SK-N-SH treated with all-trans-retinoic acid at 6 μM for 48 hours (cell line): ENCODE data around the gene CDON.

Experiments used
- BACH2 ChIP-seq: fragments of 250-450 bp; sonication (Bioruptor Pico); IDR thresholded peaks from 2 replicates; pipeline ENCODE4 v1.9.0; 2021; ENCODE audit warnings: mild to moderate bottlenecking, borderline replicate concordance
- TF ChIP-seq, protein P1 (sequence below): fragments of 250-450 bp; sonication (Bioruptor Pico); IDR thresholded peaks from 2 replicates; pipeline ENCODE4 v1.8.0; 2020; ENCODE audit warnings: mild to moderate bottlenecking, moderate library complexity, borderline replicate concordance

DNA sequence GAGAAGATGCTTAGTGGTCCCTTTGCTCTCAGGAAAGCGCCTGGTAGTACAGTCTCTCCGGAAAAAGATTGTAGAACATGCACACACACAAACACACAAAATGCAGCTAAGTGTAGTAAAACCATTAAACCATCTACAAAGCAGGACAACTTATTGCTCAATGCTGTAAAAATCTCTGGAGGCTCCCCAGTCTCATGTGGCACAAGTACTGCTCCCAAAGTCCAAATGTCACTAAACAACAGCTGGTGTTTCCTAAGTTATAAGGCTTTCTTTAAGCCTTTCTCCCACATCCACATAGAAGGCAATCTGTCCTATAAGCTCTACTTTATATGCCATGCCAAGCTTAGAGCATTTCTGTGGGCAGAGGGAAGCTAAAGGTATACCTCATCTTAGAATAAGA is 32.9 kb downstream of the CDON start:
- no peak for TF ChIP-seq BACH2 (CRISPR knock-in tag)
- TF ChIP-seq, protein P1, sequence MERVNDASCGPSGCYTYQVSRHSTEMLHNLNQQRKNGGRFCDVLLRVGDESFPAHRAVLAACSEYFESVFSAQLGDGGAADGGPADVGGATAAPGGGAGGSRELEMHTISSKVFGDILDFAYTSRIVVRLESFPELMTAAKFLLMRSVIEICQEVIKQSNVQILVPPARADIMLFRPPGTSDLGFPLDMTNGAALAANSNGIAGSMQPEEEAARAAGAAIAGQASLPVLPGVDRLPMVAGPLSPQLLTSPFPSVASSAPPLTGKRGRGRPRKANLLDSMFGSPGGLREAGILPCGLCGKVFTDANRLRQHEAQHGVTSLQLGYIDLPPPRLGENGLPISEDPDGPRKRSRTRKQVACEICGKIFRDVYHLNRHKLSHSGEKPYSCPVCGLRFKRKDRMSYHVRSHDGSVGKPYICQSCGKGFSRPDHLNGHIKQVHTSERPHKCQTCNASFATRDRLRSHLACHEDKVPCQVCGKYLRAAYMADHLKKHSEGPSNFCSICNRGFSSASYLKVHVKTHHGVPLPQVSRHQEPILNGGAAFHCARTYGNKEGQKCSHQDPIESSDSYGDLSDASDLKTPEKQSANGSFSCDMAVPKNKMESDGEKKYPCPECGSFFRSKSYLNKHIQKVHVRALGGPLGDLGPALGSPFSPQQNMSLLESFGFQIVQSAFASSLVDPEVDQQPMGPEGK = no peak
